MM.1S (cell line): ENCODE results near the gene NLGN1.

Source experiments
- EZH2phosphoT487 ChIP-seq: fragments of 300-600 bp; sonication (generic); IDR thresholded peaks from 2 replicates; pipeline ENCODE4 v1.6.1; 2018; ENCODE audit warnings: antibody characterized with exemption, low read length
- TF ChIP-seq, protein P1 (sequence below): fragments of 300-600 bp; sonication (generic); IDR thresholded peaks from 2 replicates; pipeline ENCODE4 v1.5.1; 2016; ENCODE audit warnings: antibody characterized with exemption, low read length, mixed read lengths

DNA sequence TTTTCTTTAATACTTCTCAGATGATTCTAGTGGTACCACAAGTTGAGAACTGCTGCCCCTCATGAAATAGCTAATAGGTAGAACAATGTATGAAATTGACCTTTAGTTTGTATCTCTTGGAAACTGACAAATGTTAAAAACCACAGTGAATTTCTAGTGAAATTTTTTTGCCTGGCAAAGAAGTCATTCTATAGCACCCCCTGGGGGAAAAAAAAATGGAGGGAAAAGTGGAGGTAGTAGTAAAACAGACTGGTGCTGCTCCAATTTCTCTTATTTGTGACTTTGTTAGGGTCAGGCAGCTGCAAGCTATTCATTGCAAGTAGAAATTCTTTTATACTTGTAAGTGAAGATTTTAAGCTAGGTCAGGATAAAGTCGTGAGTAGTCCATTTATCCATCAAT, 605.0 kb downstream of the NLGN1 start:
- TF ChIP-seq, protein P1, sequence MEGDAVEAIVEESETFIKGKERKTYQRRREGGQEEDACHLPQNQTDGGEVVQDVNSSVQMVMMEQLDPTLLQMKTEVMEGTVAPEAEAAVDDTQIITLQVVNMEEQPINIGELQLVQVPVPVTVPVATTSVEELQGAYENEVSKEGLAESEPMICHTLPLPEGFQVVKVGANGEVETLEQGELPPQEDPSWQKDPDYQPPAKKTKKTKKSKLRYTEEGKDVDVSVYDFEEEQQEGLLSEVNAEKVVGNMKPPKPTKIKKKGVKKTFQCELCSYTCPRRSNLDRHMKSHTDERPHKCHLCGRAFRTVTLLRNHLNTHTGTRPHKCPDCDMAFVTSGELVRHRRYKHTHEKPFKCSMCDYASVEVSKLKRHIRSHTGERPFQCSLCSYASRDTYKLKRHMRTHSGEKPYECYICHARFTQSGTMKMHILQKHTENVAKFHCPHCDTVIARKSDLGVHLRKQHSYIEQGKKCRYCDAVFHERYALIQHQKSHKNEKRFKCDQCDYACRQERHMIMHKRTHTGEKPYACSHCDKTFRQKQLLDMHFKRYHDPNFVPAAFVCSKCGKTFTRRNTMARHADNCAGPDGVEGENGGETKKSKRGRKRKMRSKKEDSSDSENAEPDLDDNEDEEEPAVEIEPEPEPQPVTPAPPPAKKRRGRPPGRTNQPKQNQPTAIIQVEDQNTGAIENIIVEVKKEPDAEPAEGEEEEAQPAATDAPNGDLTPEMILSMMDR, result peak; percentile 64
- TF ChIP-seq EZH2phosphoT487, result no peak
